Activated CD8-positive, alpha-beta memory T cell treated with anti-CD3 and anti-CD28 coated beads for 36 hours (primary cell): ENCODE measurements around the gene MCRIP1. TPM values are rescaled to one million over a fixed set of nuclear protein-coding genes. Genes with fewer than 3 reads are reported as not detected.

Source experiments
- CTCF ChIA-PET: fragments of 350-600 bp; sonication (Branson Sonifier 250); formaldehyde crosslinking; loops from one replicate; lab custom pipeline; 2021; ENCODE audit warnings: antibody characterized with exemption; lab: Charles Lee
- POLR2A ChIA-PET: fragments of 350-600 bp; sonication (Branson Sonifier 250); formaldehyde crosslinking; loops from one replicate; lab custom pipeline; 2021; ENCODE audit warnings: antibody characterized with exemption; lab: Charles Lee
- total RNA-seq, 2 experiments: library from RNA; stranded (reverse); gene quantifications; one replicate each; pipeline ENCODE4 v1.2.3, GENCODE V29; 2021

The MCRIP1 gene
- total RNA-seq, 2 experiments from 2014 or later, result 44.5 to 46.3 TPM

- ChIA-PET POLR2A (no interaction called here), CTCF (no interaction called here)
Observed at GRCh38 chr17:81813861-81814683, 19.0 kb downstream of the MCRIP1 start.

- CTCF ChIA-PET, result no interaction called here
- POLR2A ChIA-PET, result no interaction called here
Observed at GRCh38 chr17:81813371-81813684, 19.8 kb downstream of the MCRIP1 start.

GRCh38 chr17:81812571-81813370 is 20.3 kb downstream of the MCRIP1 start:
- ChIA-PET POLR2A (no interaction called here), CTCF (interaction anchor here (0.6 kb wide), 1 partner anchor 14 kb away, joined by 3 read pairs; no protein-coding TSS in a partner anchor)

- ChIA-PET POLR2A (no interaction called here), CTCF (interaction anchor here (0.6 kb wide), 1 partner anchor 15 kb away, joined by 3 read pairs; no protein-coding TSS in a partner anchor)
Observed at GRCh38 chr17:81811705-81812570, 21.2 kb downstream of the MCRIP1 start.

GRCh38 chr17:81810892-81811704 is 22.0 kb downstream of the MCRIP1 start:
- CTCF ChIA-PET, result no interaction called here
- POLR2A ChIA-PET, result no interaction called here

GRCh38 chr17:81810476-81810875 is 22.6 kb downstream of the MCRIP1 start:
- ChIA-PET POLR2A (no interaction called here), CTCF (no interaction called here)

- ChIA-PET POLR2A (no interaction called here), CTCF (no interaction called here)
Observed at GRCh38 chr17:81809556-81809998, 23.5 kb downstream of the MCRIP1 start.

- ChIA-PET POLR2A (interaction anchor here (0.6 kb wide), 1 partner anchor 24 kb away, joined by 3 read pairs; the partner anchor contains the start of gene MCRIP1), CTCF (interaction anchor here (0.8 to 1.1 kb wide), 2 partner anchors 74 to 75 kb away, joined by 3 read pairs; no protein-coding TSS in a partner anchor)
Observed at GRCh38 chr17:81808778-81809555, 24.1 kb downstream of the MCRIP1 start.

- POLR2A ChIA-PET, result no interaction called here
- CTCF ChIA-PET, result interaction anchor here (0.8 to 1.1 kb wide), 2 partner anchors 72 to 74 kb away, joined by 3 read pairs; no protein-coding TSS in a partner anchor
Observed at GRCh38 chr17:81807839-81808238, 25.3 kb downstream of the MCRIP1 start.

GRCh38 chr17:81807210-81807719 is 25.8 kb downstream of the MCRIP1 start:
- ChIA-PET POLR2A (no interaction called here), CTCF (no interaction called here)

GRCh38 chr17:81806461-81807209 is 26.5 kb downstream of the MCRIP1 start:
- POLR2A ChIA-PET, result no interaction called here
- CTCF ChIA-PET, result no interaction called here

- ChIA-PET CTCF (no interaction called here), POLR2A (no interaction called here)
Observed at GRCh38 chr17:81805707-81806460, 27.2 kb downstream of the MCRIP1 start.

GRCh38 chr17:81804559-81805399 is 28.3 kb downstream of the MCRIP1 start:
- CTCF ChIA-PET, result no interaction called here

GRCh38 chr17:81803728-81804558 is 29.1 kb downstream of the MCRIP1 start, which contains the start of gene GCGR:
Gene GCGR (plus strand): TSS chr17:81804150. CDS start chr17:81809019, 4,869 bp downstream.
- CTCF ChIA-PET, result no interaction called here
- POLR2A ChIA-PET, result interaction anchor here (0.6 kb wide), 1 partner anchor 52 kb away, joined by 3 read pairs; no protein-coding TSS in a partner anchor

More at GRCh38 chr17:81804559-81805399, 28.3 kb downstream of the MCRIP1 start:
- POLR2A ChIA-PET, result no interaction called here
